GM12801 (cell line): ENCODE data around the gene FAF1.

Experiments
- TF ChIP-seq, protein P1 (sequence below): IDR thresholded peaks from one replicate; pipeline ENCODE4 v1.5.1; 2011; ENCODE audit warnings: control low read depth; ENCODE audit not compliant: insufficient read length; ENCODE audit errors: extremely low read depth

The FAF1 gene

DNA sequence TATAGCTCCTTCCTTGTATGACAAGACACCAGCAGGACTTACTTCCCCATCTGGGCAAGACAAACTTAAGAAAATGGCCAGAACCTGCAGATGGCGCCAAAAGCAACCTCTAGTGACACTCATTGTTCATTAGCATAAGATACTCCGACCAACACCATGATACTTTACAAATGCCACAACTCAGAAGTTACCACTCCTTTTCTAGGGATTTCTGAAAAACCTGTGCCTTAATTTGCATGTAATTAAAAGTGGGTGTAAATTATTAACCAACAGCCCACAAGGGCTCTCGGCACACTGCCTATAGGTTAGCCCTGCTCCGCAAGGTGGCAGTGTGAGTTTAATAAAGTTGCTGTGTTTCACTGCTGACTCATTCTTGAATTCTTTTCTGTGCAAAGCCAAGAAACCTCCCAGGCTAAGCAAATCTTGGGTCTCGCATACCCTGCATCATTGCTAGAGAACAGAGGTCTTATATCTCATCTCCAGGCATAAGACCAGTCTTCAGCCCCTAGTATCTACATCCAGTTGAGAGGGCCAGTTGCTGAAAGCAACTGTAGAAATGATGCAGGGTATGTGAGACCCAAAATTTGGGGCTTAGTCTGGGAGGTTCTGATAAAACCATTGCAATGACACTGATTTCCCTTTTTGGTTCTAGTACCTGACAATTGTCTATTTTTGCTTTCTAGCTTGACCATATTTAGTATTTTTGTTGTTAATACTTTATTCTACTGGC, 86.4 kb downstream of the FAF1 start:
- TF ChIP-seq, protein P1, sequence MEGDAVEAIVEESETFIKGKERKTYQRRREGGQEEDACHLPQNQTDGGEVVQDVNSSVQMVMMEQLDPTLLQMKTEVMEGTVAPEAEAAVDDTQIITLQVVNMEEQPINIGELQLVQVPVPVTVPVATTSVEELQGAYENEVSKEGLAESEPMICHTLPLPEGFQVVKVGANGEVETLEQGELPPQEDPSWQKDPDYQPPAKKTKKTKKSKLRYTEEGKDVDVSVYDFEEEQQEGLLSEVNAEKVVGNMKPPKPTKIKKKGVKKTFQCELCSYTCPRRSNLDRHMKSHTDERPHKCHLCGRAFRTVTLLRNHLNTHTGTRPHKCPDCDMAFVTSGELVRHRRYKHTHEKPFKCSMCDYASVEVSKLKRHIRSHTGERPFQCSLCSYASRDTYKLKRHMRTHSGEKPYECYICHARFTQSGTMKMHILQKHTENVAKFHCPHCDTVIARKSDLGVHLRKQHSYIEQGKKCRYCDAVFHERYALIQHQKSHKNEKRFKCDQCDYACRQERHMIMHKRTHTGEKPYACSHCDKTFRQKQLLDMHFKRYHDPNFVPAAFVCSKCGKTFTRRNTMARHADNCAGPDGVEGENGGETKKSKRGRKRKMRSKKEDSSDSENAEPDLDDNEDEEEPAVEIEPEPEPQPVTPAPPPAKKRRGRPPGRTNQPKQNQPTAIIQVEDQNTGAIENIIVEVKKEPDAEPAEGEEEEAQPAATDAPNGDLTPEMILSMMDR = no peak

DNA sequence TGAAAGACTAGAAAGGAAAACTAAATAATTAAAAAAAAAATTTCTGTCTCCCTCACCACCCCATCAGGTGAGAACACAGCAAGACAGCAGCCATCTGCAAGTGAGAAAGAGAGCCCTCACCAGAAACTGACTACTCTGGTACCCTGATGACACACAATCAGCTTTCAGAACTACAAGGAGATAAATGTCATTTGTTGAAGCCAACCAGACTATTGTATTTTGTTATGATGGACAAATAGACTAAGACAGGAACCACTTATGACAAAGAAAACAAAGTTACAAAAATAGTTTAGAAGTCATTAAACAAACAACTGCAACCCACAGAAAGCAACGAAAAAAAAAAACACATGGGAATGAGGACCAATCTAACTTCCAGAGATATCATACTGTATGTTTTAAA, 98.3 kb downstream of the FAF1 start:
- TF ChIP-seq, protein P1 = no peak

DNA sequence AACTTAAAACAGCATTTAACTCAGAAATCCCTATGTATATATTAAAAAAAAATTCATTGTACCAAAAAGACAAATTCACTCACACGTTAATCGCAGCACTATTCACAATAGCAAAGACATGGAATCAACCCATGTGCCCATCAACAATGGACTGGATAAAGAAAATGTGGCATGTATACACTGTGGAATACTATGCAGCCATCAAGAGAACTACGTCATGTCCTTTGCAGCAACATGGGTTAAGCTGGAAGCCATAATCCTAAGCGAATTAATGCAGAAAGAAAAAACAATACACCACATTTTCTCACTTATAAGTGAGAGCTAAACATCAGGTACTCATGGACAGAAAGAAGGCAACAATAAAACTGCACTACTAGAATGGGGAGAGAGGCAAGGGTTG, 99.4 kb downstream of the FAF1 start:
- TF ChIP-seq, protein P1 = no peak

DNA sequence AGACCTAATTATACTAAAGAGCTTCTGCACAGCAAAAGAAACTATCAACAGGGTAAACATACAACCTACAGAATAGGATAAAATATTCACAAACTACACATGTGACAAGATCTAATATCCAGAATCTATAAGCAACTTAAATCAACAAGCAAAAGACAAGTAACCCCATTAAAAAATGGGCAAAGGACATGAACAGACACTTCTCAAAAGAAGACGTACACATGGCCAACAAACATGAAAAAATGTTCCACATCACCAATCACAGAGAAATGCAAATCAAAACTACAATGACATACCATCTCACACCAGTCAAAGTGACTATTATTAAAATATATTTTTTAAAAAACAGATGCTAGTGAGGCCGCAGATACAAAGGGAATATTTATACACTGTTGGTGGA, 99.8 kb downstream of the FAF1 start:
- TF ChIP-seq, protein P1 = no peak

DNA sequence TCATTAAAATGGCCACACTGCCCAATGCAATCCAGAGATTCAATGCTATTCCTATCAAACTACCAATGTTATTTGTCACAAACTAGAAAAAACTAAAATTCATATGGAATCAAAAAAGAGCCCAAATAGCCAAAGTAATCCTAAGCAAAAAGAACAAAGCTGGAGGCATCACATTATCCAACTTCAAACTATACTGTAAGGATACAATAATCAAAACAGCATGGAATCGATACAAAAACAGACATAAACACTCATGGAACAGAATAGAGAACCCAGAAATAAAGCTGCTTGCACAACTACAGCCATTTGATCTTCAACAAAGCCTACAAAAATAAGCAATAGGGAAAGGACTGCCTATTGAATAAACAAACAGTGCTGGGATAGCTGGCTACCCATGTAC, 100.4 kb downstream of the FAF1 start:
- TF ChIP-seq, protein P1 = no peak

DNA sequence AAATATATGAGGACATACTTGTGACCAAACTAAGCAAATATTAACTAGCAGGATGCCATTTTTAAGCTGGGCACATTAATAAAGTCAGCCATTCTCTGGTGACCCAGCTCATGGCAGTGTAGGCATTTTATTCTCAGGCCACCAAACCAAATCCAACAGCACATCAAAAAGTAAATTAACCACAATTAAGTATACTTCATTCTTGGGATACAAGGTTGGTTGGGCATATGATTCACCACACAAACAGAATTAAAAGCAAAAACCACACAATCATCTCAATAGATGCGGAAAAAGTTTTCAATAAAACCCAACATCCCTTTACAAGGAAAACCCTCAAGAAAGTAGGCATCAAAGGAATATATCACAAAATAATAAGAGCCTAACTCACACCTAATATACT, 101.3 kb downstream of the FAF1 start:
- TF ChIP-seq, protein P1 = no peak

DNA sequence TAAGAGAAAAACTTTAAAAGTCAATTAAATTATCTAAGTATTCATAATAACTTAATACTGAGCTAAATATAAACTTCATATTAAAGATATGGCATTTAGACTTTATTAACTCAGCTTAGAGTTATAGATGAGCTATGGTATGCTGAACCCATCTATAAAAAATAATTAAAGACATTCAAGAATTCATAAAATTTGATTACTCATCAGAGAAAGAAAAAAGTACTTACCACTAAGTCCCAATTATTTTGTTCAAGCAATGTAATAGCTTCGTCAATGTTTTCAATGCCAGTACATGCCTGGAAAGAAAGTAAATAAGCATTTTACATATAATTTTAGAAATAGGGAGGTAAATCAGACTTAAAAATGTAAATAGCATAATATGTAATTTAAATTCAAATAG, 102.4 kb downstream of the FAF1 start:
- TF ChIP-seq, protein P1 = no peak
